IMR-90 (cell line): Measurements from ENCODE around the gene TPPP. TPM values are rescaled to one million over a fixed set of nuclear protein-coding genes. Genes with fewer than 3 reads are reported as not detected.

Source experiments
- ATAC-seq: fragments of 200-7000 bp; cut with Tn5 transposase; 2 replicates; pipeline ENCODE4 v1.9.1; 2020; ENCODE audit warnings: low read depth, mild to moderate bottlenecking, moderate library complexity
- BruUV-seq: library from RNA; stranded (reverse); fragments of 400-500 nt; replicated peaks from 2 replicates; lab custom pipeline; 2021; lab: Mats Ljungman, UMichigan
- CTCF ChIA-PET: fragments of 300-600 bp; formaldehyde crosslinking; extraction: SDS; loops from one replicate; lab custom pipeline; 2021; ENCODE audit warnings: antibody characterized with exemption; lab: Yijun Ruan, JAX
- POLR2A ChIA-PET: fragments of 300-600 bp; sonication (Branson Sonifier 250); formaldehyde crosslinking; loops from one replicate; lab custom pipeline; 2022; ENCODE audit warnings: antibody characterized with exemption; ENCODE audit not compliant: unreplicated experiment; lab: Charles Lee
- DNase-seq: peaks from one replicate; pipeline ENCODE4 v3.0.0; 2013
- H2AFZ ChIP-seq: replicated peaks from 2 replicates; pipeline ENCODE3; 2013; ENCODE audit warnings: low read length, mild to moderate bottlenecking; ENCODE audit not compliant: poor library complexity
- H2AK5ac ChIP-seq: 2 replicates; pipeline ENCODE4 v1.6.1; 2013; ENCODE audit warnings: low read depth, low read length, inconsistent platforms
- H2AK9ac ChIP-seq: replicated peaks from 2 replicates; pipeline ENCODE3; 2013; ENCODE audit warnings: mild to moderate bottlenecking, low read depth, low read length, moderate library complexity; ENCODE audit not compliant: poor library complexity
- H2BK120ac ChIP-seq: 2 replicates; pipeline ENCODE4 v1.6.1; 2013; ENCODE audit warnings: low read depth, low read length, inconsistent platforms
- H2BK15ac ChIP-seq: 3 replicates; pipeline ENCODE4 v1.6.1; 2013; ENCODE audit warnings: low read depth, low read length, inconsistent platforms
- H2BK20ac ChIP-seq: 2 replicates; pipeline ENCODE4 v1.6.1; 2013; ENCODE audit warnings: low read depth, mild to moderate bottlenecking, inconsistent platforms, low read length, moderate library complexity
- H2BK5ac ChIP-seq: 2 replicates; pipeline ENCODE4 v1.6.1; 2013; ENCODE audit warnings: mild to moderate bottlenecking, low read depth, low read length, inconsistent platforms; ENCODE audit not compliant: poor library complexity, severe bottlenecking
- H3K14ac ChIP-seq: replicated peaks from 2 replicates; pipeline ENCODE4 v1.6.1; 2013; ENCODE audit warnings: low read depth, low read length, inconsistent platforms
- H3K18ac ChIP-seq: 2 replicates; pipeline ENCODE4 v1.6.1; 2013; ENCODE audit warnings: low read depth, low read length, control low read depth
- H3K23ac ChIP-seq: 2 replicates; pipeline ENCODE4 v1.6.1; 2013; ENCODE audit warnings: low read depth, low read length, inconsistent platforms
- H3K27ac ChIP-seq: 2 replicates; pipeline ENCODE4 v1.5.1; 2013; ENCODE audit warnings: mild to moderate bottlenecking, control low read depth, low read length; ENCODE audit not compliant: insufficient read depth
- H3K27me3 ChIP-seq: 2 replicates; pipeline ENCODE4 v1.6.1; 2013; ENCODE audit warnings: low read length; ENCODE audit not compliant: control insufficient read depth, insufficient read depth
- H3K36me3 ChIP-seq: 2 replicates; pipeline ENCODE4 v1.6.1; 2013; ENCODE audit warnings: low read length, mixed read lengths; ENCODE audit not compliant: control insufficient read depth, insufficient read depth
- H3K4ac ChIP-seq: 2 replicates; pipeline ENCODE4 v1.6.1; 2013; ENCODE audit warnings: low read depth, low read length, inconsistent platforms
- H3K4me1 ChIP-seq: 2 replicates; pipeline ENCODE4 v1.6.1; 2013; ENCODE audit warnings: low read length, mixed read lengths; ENCODE audit not compliant: control insufficient read depth, insufficient read depth
- H3K4me2 ChIP-seq: 2 replicates; pipeline ENCODE4 v1.6.1; 2013; ENCODE audit warnings: low read depth, mild to moderate bottlenecking, control low read depth, low read length, moderate library complexity
- H3K4me3 ChIP-seq: 2 replicates; pipeline ENCODE4 v1.5.1; 2013; ENCODE audit warnings: low read depth, mild to moderate bottlenecking, control low read depth, low read length, moderate library complexity; ENCODE audit not compliant: insufficient read depth
- H3K56ac ChIP-seq: 2 replicates; pipeline ENCODE4 v1.6.1; 2013; ENCODE audit warnings: low read length, inconsistent platforms; ENCODE audit not compliant: insufficient read depth; ENCODE audit errors: extremely low read depth
- H3K79me1 ChIP-seq, 2 experiments: 2 replicates each; pipeline ENCODE4 v1.6.1; 2013; ENCODE audit warnings: low read length in 2 of 2, inconsistent platforms in 1 of 2, low read depth in 1 of 2
- H3K9ac ChIP-seq: 2 replicates; pipeline ENCODE4 v1.6.1; 2013; ENCODE audit warnings: low read depth, low read length, control low read depth
- H3K9me1 ChIP-seq: 2 replicates; pipeline ENCODE4 v1.6.1; 2013; ENCODE audit warnings: low read length, inconsistent platforms; ENCODE audit not compliant: insufficient read depth
- H3K9me3 ChIP-seq: 2 replicates; pipeline ENCODE4 v1.6.1; 2013; ENCODE audit warnings: low read length; ENCODE audit not compliant: control insufficient read depth, insufficient read depth
- H4K20me1 ChIP-seq: 2 replicates; pipeline ENCODE4 v1.6.1; 2013; ENCODE audit warnings: low read length, inconsistent platforms; ENCODE audit not compliant: insufficient read depth
- H4K5ac ChIP-seq: 2 replicates; pipeline ENCODE4 v1.6.1; 2013; ENCODE audit warnings: mild to moderate bottlenecking, low read depth, low read length, control low read depth
- H4K8ac ChIP-seq, 2 experiments: 2 replicates each; pipeline ENCODE4 v1.6.1; 2013; ENCODE audit warnings: low read depth in 2 of 2, low read length in 2 of 2, control low read depth in 1 of 2, inconsistent platforms in 1 of 2
- H4K91ac ChIP-seq: 2 replicates; pipeline ENCODE4 v1.6.1; 2013; ENCODE audit warnings: low read depth, low read length, inconsistent platforms; ENCODE audit not compliant: insufficient read depth
- BHLHE40 ChIP-seq: fragments of 150-350 bp; IDR thresholded peaks from 2 replicates; pipeline ENCODE4 v1.6.1; 2016; ENCODE audit warnings: mild to moderate bottlenecking, low read depth, low read length
- CEBPB ChIP-seq: IDR thresholded peaks from 2 replicates; pipeline ENCODE4 v1.6.1; 2012; ENCODE audit warnings: low read depth, low read length, improper control_type of control experiment
- CHD1 ChIP-seq: IDR thresholded peaks from 2 replicates; pipeline ENCODE4 v1.6.1; 2012; ENCODE audit warnings: low read depth, low read length, improper control_type of control experiment
- FOS ChIP-seq: fragments of 150-350 bp; IDR thresholded peaks from 2 replicates; pipeline ENCODE4 v1.6.1; 2016; ENCODE audit warnings: low read depth, low read length
- MAFK ChIP-seq: IDR thresholded peaks from 2 replicates; pipeline ENCODE4 v1.6.1; 2012; ENCODE audit warnings: low read depth, low read length, improper control_type of control experiment
- MAZ ChIP-seq: IDR thresholded peaks from 2 replicates; pipeline ENCODE4 v1.6.1; 2012; ENCODE audit warnings: low read depth, mild to moderate bottlenecking, low read length, improper control_type of control experiment, moderate library complexity, borderline replicate concordance
- MXI1 ChIP-seq: IDR thresholded peaks from 2 replicates; pipeline ENCODE4 v1.6.1; 2012; ENCODE audit warnings: low read depth, mild to moderate bottlenecking, low read length, moderate library complexity, borderline replicate concordance
- NFE2L2 ChIP-seq: fragments of 150-350 bp; IDR thresholded peaks from 2 replicates; pipeline ENCODE4 v1.6.1; 2016; ENCODE audit warnings: low read depth, mild to moderate bottlenecking, low read length
- POLR2A ChIP-seq: IDR thresholded peaks from 2 replicates; pipeline ENCODE4 v1.6.1; 2012; ENCODE audit warnings: mild to moderate bottlenecking, low read depth, low read length
- RAD21 ChIP-seq: IDR thresholded peaks from 2 replicates; pipeline ENCODE4 v1.6.1; 2012; ENCODE audit warnings: low read length, improper control_type of control experiment
- RCOR1 ChIP-seq: IDR thresholded peaks from 2 replicates; pipeline ENCODE4 v1.6.1; 2012; ENCODE audit warnings: mild to moderate bottlenecking, low read length, improper control_type of control experiment; ENCODE audit not compliant: insufficient replicate concordance
- RFX5 ChIP-seq: IDR thresholded peaks from 2 replicates; pipeline ENCODE4 v1.8.0; 2012; ENCODE audit warnings: low read depth, mild to moderate bottlenecking, low read length, moderate library complexity
- SMC3 ChIP-seq: fragments of 150-350 bp; IDR thresholded peaks from 2 replicates; pipeline ENCODE4 v1.6.1; 2016; ENCODE audit warnings: low read depth, mild to moderate bottlenecking, antibody characterized with exemption, low read length, moderate library complexity
- USF2 ChIP-seq: fragments of 150-350 bp; IDR thresholded peaks from 2 replicates; pipeline ENCODE4 v1.6.1; 2017; ENCODE audit warnings: mild to moderate bottlenecking, antibody characterized with exemption, low read length, low read depth
- WGBS, 2 experiments: methylation state at CpG; one replicate each; pipeline versions ENCODE4 v1.1.5 to v1.1.7; 2013; ENCODE audit warnings: missing lambda C conversion rate in 2 of 2; ENCODE audit not compliant: insufficient read length in 1 of 2; ENCODE audit errors: extremely low coverage in 2 of 2; 5-methylcytosine and 5-hydroxymethylcytosine counted together
- dilution Hi-C: fragments of 300-500 bp; cut with HindIII; formaldehyde crosslinking; loops from one replicate; pipeline ENCODE4 v1.14.3; 2018; ENCODE audit warnings: low sequenced_read_pairs; ENCODE audit not compliant: unreplicated experiment
- in situ Hi-C: fragments of 300-500 bp; cut with MboI; formaldehyde crosslinking; loops from 3 replicates; pipeline ENCODE4 v1.14.3; 2019; ENCODE audit warnings: low sequenced_read_pairs, inconsistent platforms, mixed read lengths
- intact Hi-C: fragments of 100-400 bp; cut with micrococcal nuclease; formaldehyde crosslinking; loops from 2 replicates; pipeline ENCODE4 v1.10.0; 2022
- polyA plus RNA-seq, 3 experiments: library from polyadenylated mRNA; depleted of rRNA; stranded (reverse); fragments of >200 nt; gene quantifications; 2 replicates each; pipeline ENCODE4 v1.2.3, GENCODE V29; 2012; ENCODE audit warnings: low replicate concordance in 1 of 3
- total RNA-seq: library from RNA; depleted of rRNA; stranded (reverse); fragments of >200 nt; gene quantifications from 2 replicates; pipeline ENCODE4 v1.2.3, GENCODE V29; 2012
- TF ChIP-seq, protein P1 (sequence below): fragments of 150-350 bp; IDR thresholded peaks from 2 replicates; pipeline ENCODE4 v1.6.1; 2016; ENCODE audit warnings: low read depth, mild to moderate bottlenecking, low read length, moderate library complexity, borderline replicate concordance
- TF ChIP-seq, protein P2 (sequence below): conservative IDR thresholded peaks from 2 replicates; pipeline ENCODE4 v1.5.1; 2012; ENCODE audit warnings: mild to moderate bottlenecking, low read depth, low read length, improper control_type of control experiment

The TPPP gene
- total and polyA plus RNA-seq, 2 of the 4 experiments (the other 2 are of a cell fraction) = under 0.01 to 0.07 TPM

GRCh38 chr5:617896-618295 lies 75.3 kb downstream of the TPPP start:
- TF ChIP-seq RCOR1 (no peak), POLR2A (no peak), USF2 (no peak), CEBPB (no peak), RFX5 (no peak), MAZ (no peak), MAFK (no peak), NFE2L2 (no peak), MXI1 (no peak), RAD21 (no peak), BHLHE40 (no peak), CHD1 (no peak), SMC3 (no peak), FOS (no peak)
- TF ChIP-seq, protein P1, sequence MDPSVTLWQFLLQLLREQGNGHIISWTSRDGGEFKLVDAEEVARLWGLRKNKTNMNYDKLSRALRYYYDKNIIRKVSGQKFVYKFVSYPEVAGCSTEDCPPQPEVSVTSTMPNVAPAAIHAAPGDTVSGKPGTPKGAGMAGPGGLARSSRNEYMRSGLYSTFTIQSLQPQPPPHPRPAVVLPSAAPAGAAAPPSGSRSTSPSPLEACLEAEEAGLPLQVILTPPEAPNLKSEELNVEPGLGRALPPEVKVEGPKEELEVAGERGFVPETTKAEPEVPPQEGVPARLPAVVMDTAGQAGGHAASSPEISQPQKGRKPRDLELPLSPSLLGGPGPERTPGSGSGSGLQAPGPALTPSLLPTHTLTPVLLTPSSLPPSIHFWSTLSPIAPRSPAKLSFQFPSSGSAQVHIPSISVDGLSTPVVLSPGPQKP = no peak
- TF ChIP-seq, protein P2, sequence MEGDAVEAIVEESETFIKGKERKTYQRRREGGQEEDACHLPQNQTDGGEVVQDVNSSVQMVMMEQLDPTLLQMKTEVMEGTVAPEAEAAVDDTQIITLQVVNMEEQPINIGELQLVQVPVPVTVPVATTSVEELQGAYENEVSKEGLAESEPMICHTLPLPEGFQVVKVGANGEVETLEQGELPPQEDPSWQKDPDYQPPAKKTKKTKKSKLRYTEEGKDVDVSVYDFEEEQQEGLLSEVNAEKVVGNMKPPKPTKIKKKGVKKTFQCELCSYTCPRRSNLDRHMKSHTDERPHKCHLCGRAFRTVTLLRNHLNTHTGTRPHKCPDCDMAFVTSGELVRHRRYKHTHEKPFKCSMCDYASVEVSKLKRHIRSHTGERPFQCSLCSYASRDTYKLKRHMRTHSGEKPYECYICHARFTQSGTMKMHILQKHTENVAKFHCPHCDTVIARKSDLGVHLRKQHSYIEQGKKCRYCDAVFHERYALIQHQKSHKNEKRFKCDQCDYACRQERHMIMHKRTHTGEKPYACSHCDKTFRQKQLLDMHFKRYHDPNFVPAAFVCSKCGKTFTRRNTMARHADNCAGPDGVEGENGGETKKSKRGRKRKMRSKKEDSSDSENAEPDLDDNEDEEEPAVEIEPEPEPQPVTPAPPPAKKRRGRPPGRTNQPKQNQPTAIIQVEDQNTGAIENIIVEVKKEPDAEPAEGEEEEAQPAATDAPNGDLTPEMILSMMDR = no peak
- H2BK20ac ChIP-seq = no peak overlapping the region
- no peak overlapping the region for H3K9ac ChIP-seq
- no peak overlapping the region for H2BK5ac ChIP-seq
- H3K4me1 ChIP-seq = no peaks in the 10 kb centered on the region
- POLR2A ChIA-PET = no interaction called here
- H3K4ac ChIP-seq = no peak overlapping the region
- H3K36me3 ChIP-seq = peaks cover 8% of the 10 kb centered on the region
- CTCF ChIA-PET = no interaction called here
- H3K9me3 ChIP-seq = no peaks in the 10 kb centered on the region
- peaks cover 19 to 22% of the 10 kb centered on the region in 2 experiments for H3K79me1 ChIP-seq
- no peak overlapping the region for H4K5ac ChIP-seq
- no TSS peak for BruUV-seq
- H3K9me1 ChIP-seq = no peaks in the 10 kb centered on the region; the same call in 1 of the 2 replicates
- no peak overlapping the region for H3K56ac ChIP-seq
- H3K4me3 ChIP-seq = no peak overlapping the region
- intact Hi-C loops = loop anchor here (10.0 kb wide), 1 partner anchor 303 kb away; no protein-coding TSS in a partner anchor
- ATAC-seq (no peak), DNase-seq (no peak)
- H2BK120ac ChIP-seq = no peak overlapping the region
- no peaks in the 10 kb centered on the region for H3K27me3 ChIP-seq
- no peak overlapping the region for H2AK9ac ChIP-seq
- no peak overlapping the region for H4K91ac ChIP-seq
- 98% methylated on average over 7 of the region's 12 CpGs; no CpG with 5 or more reads in 1 of the 2 experiments for WGBS, 2 experiments
- no peak overlapping the region for H2AK5ac ChIP-seq
- no peak overlapping the region for H3K4me2 ChIP-seq
- no peak overlapping the region for H3K18ac ChIP-seq
- no peak overlapping the region for H3K27ac ChIP-seq
- H2AFZ ChIP-seq = no peak overlapping the region
- H3K14ac ChIP-seq = no peak overlapping the region
- no peak overlapping the region for H2BK15ac ChIP-seq
- H4K20me1 ChIP-seq = no peaks in the 10 kb centered on the region
- dilution Hi-C loops = no loop called here
- no peak overlapping the region for H4K8ac ChIP-seq
- in situ Hi-C loops = no loop called here
- no peak overlapping the region for H3K23ac ChIP-seq
